GM10248 (cell line): ENCODE results near the gene TMEM170B.

ENCODE experiments used
- CTCF ChIA-PET: fragments of 300-600 bp; sonication (Branson Sonifier 250); formaldehyde crosslinking; extraction: SDS; loops from one replicate; lab custom pipeline; 2021; ENCODE audit warnings: antibody characterized with exemption; lab: Yijun Ruan, JAX
- POLR2A ChIA-PET: fragments of 350-650 bp; sonication (Branson Sonifier 250); formaldehyde crosslinking; extraction: SDS; loops from one replicate; lab custom pipeline; 2020; ENCODE audit warnings: antibody characterized with exemption; lab: Yijun Ruan, JAX
- DNase-seq: peaks from one replicate; pipeline ENCODE4 v3.0.0; 2012; ENCODE audit errors: extremely low spot score
- CTCF ChIP-seq: IDR thresholded peaks from 2 replicates; pipeline ENCODE4 v1.5.1; 2012; ENCODE audit warnings: mild to moderate bottlenecking, low read depth; ENCODE audit errors: extremely low read depth, missing control alignments, control extremely low read depth

Gene TMEM170B

GRCh38 chr6:11575408-11576033, 38.0 kb downstream of the TMEM170B start:
- DNase-seq = peak; percentile 45
- ChIA-PET CTCF (interaction anchor here (0.7 to 3.6 kb wide), 65 partner anchors 9 to 1576 kb away, joined by 3 to 33 read pairs (median 4); partner anchors contain the start of gene SMIM13), POLR2A (no interaction called here)
- peak; percentile 94 for TF ChIP-seq CTCF

- ChIA-PET POLR2A (no interaction called here), CTCF (interaction anchor here (1.0 kb wide), 1 partner anchor 1320 kb away, joined by 3 read pairs; no protein-coding TSS in a partner anchor)
- TF ChIP-seq CTCF = no peak
- no peak for DNase-seq
These were observed 43.3 kb downstream of the TMEM170B start for GRCh38 chr6:11580686-11581405.

- no peak for DNase-seq
- POLR2A ChIA-PET = no interaction called here
- no peak for TF ChIP-seq CTCF
- CTCF ChIA-PET = interaction anchor here (0.9 to 4.5 kb wide), 11 partner anchors 8 to 1309 kb away, joined by 3 to 32 read pairs (median 4); partner anchors contain the start of gene EDN1
These were observed 46.7 kb downstream of the TMEM170B start for GRCh38 chr6:11584244-11584643.

- POLR2A ChIA-PET = no interaction called here
- CTCF ChIA-PET = interaction anchor here (0.9 to 4.5 kb wide), 12 partner anchors 8 to 1308 kb away, joined by 3 to 32 read pairs (median 4); partner anchors contain the start of gene EDN1
- DNase-seq = peak; percentile 52
- TF ChIP-seq CTCF = peak; percentile 57
These were observed 48.0 kb downstream of the TMEM170B start for GRCh38 chr6:11585426-11586016.

GRCh38 chr6:11586117-11586516, 48.6 kb downstream of the TMEM170B start:
- no peak for TF ChIP-seq CTCF
- ChIA-PET POLR2A (no interaction called here), CTCF (interaction anchor here (1.3 to 4.5 kb wide), 5 partner anchors 10 to 1020 kb away, joined by 3 to 32 read pairs (median 21); partner anchors contain the start of gene EDN1)
- no peak for DNase-seq

- CTCF ChIA-PET = interaction anchor here (1.6 to 4.5 kb wide), 4 partner anchors 10 to 1020 kb away, joined by 6 to 32 read pairs (median 23); partner anchors contain the start of gene EDN1
- POLR2A ChIA-PET = no interaction called here
- TF ChIP-seq CTCF = no peak
- no peak for DNase-seq
These were observed 49.0 kb downstream of the TMEM170B start for GRCh38 chr6:11586536-11586935.
